Kidney (tissue), 14 donors: ENCODE data around the gene PODNL1. TPM values are rescaled to one million over a fixed set of nuclear protein-coding genes. Genes with fewer than 3 reads are reported as not detected.
A peak's percentile ranks its signal among the peaks of the same experiment; 100 is the strongest.

Source experiments
- DNase-seq, 5 donors: peaks; one replicate each; pipeline ENCODE4 v3.0.0-alpha.2; 2013 to 2020
- FAIRE-seq: peaks from 2 replicates; lab custom pipeline; 2012; peaks lifted over from hg19 to GRCh38; lab: Jason Lieb, UNC
- H3K27ac ChIP-seq, 2 donors: one replicate each; pipeline ENCODE4 v1.7.0; 2013; ENCODE audit warnings: low read depth in 2 of 2, low read length in 2 of 2, inconsistent platforms in 1 of 2
- H3K27me3 ChIP-seq: one replicate; pipeline ENCODE4 v1.7.1; 2013; ENCODE audit warnings: low read length, inconsistent platforms; ENCODE audit not compliant: control insufficient read depth, insufficient read depth
- H3K36me3 ChIP-seq, 3 donors: one replicate each; pipeline versions ENCODE4 v1.7.0 to v1.7.1; 2013; ENCODE audit warnings: low read length in 3 of 3, control low read depth in 1 of 3, inconsistent platforms in 1 of 3; ENCODE audit not compliant: insufficient read depth in 3 of 3, control insufficient read depth in 2 of 3
- H3K4me1 ChIP-seq, 3 donors: one replicate each; pipeline versions ENCODE4 v1.7.0 to v1.7.1; 2013; ENCODE audit warnings: low read length in 3 of 3, inconsistent platforms in 1 of 3, low read depth in 1 of 3; ENCODE audit not compliant: control insufficient read depth in 2 of 3, insufficient read depth in 2 of 3
- H3K4me3 ChIP-seq, 3 donors: one replicate each; pipeline versions ENCODE4 v1.7.0 to v1.8.1; 2013; ENCODE audit warnings: low read length in 3 of 3, control low read depth in 1 of 3, inconsistent platforms in 1 of 3
- H3K9ac ChIP-seq, 3 donors: one replicate each; pipeline versions ENCODE4 v1.7.0 to v1.7.1; 2013; ENCODE audit warnings: low read length in 3 of 3, control low read depth in 1 of 3, inconsistent platforms in 1 of 3
- H3K9me3 ChIP-seq, 3 donors: one replicate each; pipeline versions ENCODE4 v1.7.0 to v1.7.1; 2013; ENCODE audit warnings: low read length in 3 of 3, control low read depth in 1 of 3, inconsistent platforms in 1 of 3; ENCODE audit not compliant: control insufficient read depth in 2 of 3, insufficient read depth in 1 of 3
- intact Hi-C: fragments of 100-400 bp; cut with DNase I; formaldehyde crosslinking; loops from one replicate; pipeline ENCODE4 v1.11.1; 2022
- polyA plus RNA-seq: library from polyadenylated mRNA; stranded (reverse); fragments of 350-450 nt; fragmentation: Illumina TruSeq; extraction: RNeasy Lipid Tissue Mini Kit (QIAGEN cat#74804); gene quantifications from one replicate; pipeline ENCODE4 v1.2.3, GENCODE V29; 2014; ENCODE audit warnings: low read depth, low replicate concordance; ENCODE audit not compliant: insufficient read depth
- total RNA-seq: library from RNA; stranded (reverse); fragmentation: NEBNext Ultra II Directional; extraction: Animal tissue kit (Norgen Biotek cat#: 25700); gene quantifications from one replicate; pipeline ENCODE4 v1.2.1, GENCODE V29; 2021
- TF ChIP-seq, protein P1 (sequence below): IDR thresholded peaks from 3 replicates; pipeline ENCODE4 v1.5.1; 2012; ENCODE audit warnings: mild to moderate bottlenecking, moderate library complexity, borderline replicate concordance; ENCODE audit not compliant: insufficient read depth; ENCODE audit errors: extremely low read depth
- donor health status: control.
- donor health status: control.
- donor health status: control.
- donor health status: control.
- donor health status: control.
- donor health status: DM: yes; HTN: yes; CAD: no.
- donor health status: Normal renal cell carcinoma (clear cell type).

Gene PODNL1
- total and polyA plus RNA-seq, 2 donors from 2014 or later: 3.0 TPM; not detected in 1

DNA sequence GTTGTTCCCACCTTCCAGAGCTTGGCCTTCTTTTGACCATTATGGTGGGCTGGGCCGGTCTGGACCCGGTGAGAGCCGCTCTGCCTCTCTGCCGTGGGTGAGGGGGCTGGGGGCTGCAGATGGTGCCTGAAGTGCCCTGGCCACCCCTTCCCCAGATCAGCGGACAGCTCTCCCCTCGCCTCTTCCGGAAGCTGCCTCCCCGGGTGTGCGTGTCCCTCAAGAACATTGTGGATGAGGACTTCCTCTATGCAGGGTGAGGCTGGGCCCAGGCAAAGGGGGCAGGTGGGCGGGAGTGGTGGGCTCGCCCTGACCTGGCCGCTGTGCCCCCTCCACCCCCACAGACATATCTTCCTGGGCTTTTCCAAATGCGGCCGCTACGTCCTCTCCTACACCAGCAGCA lies 16.0 kb upstream of the PODNL1 start:
- FAIRE-seq (no peak), DNase-seq (no peak)
- Histone ChIP-seq H3K9ac (no peak overlapping the region), H3K27me3 (no peaks in the 10 kb centered on the region), H3K4me3 (no peak overlapping the region), H3K9me3 (no peaks in the 10 kb centered on the region), H3K27ac (no peak overlapping the region), H3K36me3 (peaks cover 0 to 24% (median 6%) of the 10 kb centered on the region in 3 donors), H3K4me1 (peaks cover 0 to 11% (median 10%) of the 10 kb centered on the region in 3 donors)
- TF ChIP-seq, protein P1, sequence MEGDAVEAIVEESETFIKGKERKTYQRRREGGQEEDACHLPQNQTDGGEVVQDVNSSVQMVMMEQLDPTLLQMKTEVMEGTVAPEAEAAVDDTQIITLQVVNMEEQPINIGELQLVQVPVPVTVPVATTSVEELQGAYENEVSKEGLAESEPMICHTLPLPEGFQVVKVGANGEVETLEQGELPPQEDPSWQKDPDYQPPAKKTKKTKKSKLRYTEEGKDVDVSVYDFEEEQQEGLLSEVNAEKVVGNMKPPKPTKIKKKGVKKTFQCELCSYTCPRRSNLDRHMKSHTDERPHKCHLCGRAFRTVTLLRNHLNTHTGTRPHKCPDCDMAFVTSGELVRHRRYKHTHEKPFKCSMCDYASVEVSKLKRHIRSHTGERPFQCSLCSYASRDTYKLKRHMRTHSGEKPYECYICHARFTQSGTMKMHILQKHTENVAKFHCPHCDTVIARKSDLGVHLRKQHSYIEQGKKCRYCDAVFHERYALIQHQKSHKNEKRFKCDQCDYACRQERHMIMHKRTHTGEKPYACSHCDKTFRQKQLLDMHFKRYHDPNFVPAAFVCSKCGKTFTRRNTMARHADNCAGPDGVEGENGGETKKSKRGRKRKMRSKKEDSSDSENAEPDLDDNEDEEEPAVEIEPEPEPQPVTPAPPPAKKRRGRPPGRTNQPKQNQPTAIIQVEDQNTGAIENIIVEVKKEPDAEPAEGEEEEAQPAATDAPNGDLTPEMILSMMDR: no peak
- intact Hi-C loops: no loop called here

DNA sequence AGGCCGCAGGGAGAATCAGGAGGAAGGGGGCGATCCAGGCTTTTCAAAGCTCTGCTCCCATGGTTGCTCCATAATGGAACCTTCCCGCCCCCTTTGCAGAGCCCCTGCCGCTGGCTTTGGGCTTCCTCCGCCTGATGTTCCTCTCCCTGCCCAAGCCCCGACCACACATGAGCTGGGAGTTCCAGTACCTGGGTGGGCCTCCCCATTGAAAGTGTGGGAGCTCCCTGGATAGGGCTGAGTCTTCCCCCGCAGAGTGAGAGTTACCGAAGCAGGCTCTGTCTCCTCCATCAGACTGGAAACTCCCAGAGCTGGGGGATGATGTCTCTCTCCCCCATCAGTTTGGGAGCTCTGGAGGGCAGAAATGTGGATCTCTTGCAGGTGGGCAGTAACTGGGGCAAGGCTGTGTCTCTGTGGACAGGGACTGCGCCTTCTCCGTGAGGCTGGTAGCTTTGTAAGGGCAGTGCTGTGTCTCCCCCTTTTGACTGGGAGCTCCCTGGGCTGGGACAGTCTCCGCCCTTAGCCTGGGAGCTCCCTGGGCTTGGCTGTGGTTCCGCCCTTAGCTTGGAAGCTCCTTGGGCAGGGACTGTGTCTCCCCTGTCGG lies 14.8 kb upstream of the PODNL1 start:
- Histone ChIP-seq H3K36me3 (peaks cover 0 to 24% (median 4%) of the 10 kb centered on the region in 3 donors), H3K9me3 (no peaks in the 10 kb centered on the region), H3K27ac (no peak overlapping the region), H3K27me3 (no peaks in the 10 kb centered on the region), H3K4me3 (peak overlapping the region; percentile 70 to 77 (median 75)), H3K4me1 (peaks cover 0 to 11% (median 10%) of the 10 kb centered on the region in 3 donors), H3K9ac (peak overlapping the region in 2 of 3 donors; percentile 23 to 78)
- DNase-seq: peak in 3 of 5 donors; percentile 36 to 78 (median 57)
- intact Hi-C loops: no loop called here
- no peak for FAIRE-seq
- TF ChIP-seq, protein P1: no peak

DNA sequence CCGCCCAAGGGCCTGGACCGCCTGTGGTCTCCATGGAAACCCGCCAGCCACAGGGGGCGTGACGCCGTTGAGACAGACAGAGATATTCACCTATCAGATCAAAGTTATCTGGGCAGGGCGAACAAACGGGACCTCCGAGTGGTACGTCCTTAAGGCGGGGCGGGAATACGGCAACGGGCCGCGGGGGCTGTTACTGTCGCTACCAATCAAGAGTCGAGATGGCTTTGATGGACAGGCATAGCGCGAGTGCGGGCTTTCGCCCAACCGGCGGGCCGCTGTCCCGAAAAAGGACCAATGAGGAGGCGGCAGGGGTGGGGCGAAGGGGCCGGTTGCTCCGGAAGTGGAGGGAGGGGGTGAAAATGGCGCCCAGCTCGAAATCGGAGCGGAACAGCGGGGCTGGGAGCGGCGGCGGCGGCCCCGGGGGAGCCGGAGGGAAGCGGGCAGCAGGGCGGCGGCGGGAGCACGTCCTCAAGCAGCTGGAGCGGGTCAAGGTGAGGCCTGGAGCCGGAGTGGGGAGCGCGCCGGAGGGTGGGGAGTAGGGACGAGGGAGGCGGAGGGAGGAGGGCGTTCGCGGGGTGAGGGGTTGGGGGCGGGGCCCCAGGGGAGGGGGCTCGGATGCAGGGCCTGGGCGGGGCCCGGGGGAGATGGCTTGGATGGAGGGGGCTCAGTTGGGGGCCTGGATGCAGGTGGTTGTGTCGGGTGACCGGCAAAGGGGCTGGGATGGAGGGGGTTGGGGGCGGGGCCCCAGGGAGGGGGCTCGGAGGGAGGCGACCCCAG lies 14.1 kb upstream of the PODNL1 start, which contains the start of gene DCAF15:
Gene DCAF15, plus strand, starts transcription at position 356 of the 777 bp plus-strand sequence. Its CDS starts 4 bp downstream, at position 360.
- peaks cover 0 to 11% (median 10%) of the 10 kb centered on the region in 3 donors for H3K4me1 ChIP-seq
- no peaks in the 10 kb centered on the region for H3K27me3 ChIP-seq
- FAIRE-seq (peak; percentile 97), DNase-seq (peak; percentile 100)
- H3K4me3 ChIP-seq: peak within 1 kb of the TSS; percentile 70 to 77 (median 75)
- intact Hi-C loops: no loop called here
- TF ChIP-seq, protein P1: peak; percentile 2
- peak within 1 kb of the TSS in 2 of 3 donors; percentile 23 to 78 for H3K9ac ChIP-seq
- H3K36me3 ChIP-seq: peaks cover 0 to 24% (median 3%) of the 10 kb centered on the region in 3 donors
- peak within 1 kb of the TSS in 1 of 2 donors; percentile 71 for H3K27ac ChIP-seq
- H3K9me3 ChIP-seq: no peaks in the 10 kb centered on the region
